IPS DF 4.7 (cell line): ENCODE measurements around the gene HABP4.

Experiments used
- DNase-seq: peaks from one replicate; pipeline ENCODE4 v3.0.0-alpha.2; 2013; ENCODE audit warnings: low spot score; ENCODE audit errors: extremely low read depth

The HABP4 gene

GRCh38 chr9:96449845-96450612 lies at the start of gene HABP4:
HABP4 (plus strand) TSS chr9:96450169; CDS start chr9:96450280, 111 bp downstream.
- DNase-seq, result no peak

DNA sequence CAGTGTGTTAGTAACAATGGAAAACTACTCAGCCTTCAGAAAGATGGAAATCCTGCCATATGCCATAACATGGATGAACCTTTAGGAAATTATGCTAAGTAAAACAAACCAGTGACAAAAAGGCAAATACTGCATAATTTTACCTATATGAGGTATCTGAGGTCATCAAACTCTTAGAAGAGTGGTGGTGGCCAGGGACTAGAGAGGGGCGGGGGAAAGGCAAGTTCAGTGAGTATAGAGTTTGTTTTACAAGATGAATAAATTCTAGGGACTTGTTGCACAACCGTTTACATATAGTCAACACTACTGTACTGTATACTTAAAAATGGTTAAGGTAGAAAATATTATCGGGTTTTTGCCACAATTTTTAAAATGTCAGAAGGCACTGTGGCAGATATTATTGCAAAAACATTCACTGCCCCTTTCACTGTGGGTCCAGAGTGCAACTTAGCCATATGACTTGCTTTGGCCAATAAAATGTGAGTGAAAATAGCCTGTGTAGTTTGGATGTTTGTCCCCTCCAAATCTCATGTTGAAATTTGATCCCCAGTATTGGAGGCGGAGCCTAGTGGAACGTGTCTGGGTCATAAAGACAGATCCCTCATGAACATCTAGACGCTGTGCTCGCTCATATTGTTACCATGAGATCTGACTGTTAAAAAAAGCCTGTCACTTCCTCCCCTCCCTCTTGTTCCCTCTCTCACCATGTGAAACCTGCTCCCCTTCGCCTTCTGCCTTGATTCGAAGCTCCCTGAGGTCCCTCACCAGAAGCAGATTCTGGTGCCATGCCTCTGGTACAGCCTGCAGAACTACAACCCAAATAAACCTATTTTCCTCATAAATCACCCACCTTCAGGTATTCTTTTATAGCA lies 41.3 kb upstream of the HABP4 start:
- no peak for DNase-seq

- no peak for DNase-seq
Observed at GRCh38 chr9:96411129-96411838, 38.7 kb upstream of the HABP4 start.

- DNase-seq, result no peak
Observed at GRCh38 chr9:96412174-96412913, 37.6 kb upstream of the HABP4 start.

GRCh38 chr9:96413302-96414221 lies 36.4 kb upstream of the HABP4 start:
- DNase-seq, result no peak

DNA sequence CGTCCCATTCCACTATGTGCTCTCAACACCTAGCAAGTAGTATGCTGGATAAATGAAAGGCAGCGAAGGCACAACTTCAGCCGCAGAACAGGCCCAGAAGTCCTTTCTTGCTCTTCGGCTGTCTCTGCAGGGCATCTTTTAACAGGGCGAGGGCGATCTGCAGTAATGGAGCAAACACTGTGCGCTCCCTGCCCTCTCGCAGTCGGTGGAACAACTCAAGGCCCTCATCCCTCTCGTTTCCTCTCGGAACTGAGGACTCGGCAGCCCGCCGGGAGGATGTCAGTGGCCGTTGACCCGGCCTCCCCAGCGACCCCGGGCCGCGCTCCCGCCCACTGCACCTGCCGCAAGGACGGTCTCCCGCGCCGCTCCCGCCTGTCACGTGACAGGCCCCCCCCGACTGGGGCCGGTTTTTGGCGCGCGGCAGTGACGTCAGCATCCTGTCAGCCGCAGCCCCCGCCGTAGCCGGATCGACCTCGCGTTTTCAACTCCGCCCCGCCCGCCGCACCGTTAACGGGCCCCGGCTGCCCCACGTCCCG lies 32.9 kb upstream of the HABP4 start:
- DNase-seq, result no peak

- DNase-seq, result no peak
Observed at GRCh38 chr9:96417661-96418082, 32.3 kb upstream of the HABP4 start.

GRCh38 chr9:96418083-96418919 lies 31.7 kb upstream of the HABP4 start, which contains the start of gene ZNF367:
ZNF367 (minus strand) TSS chr9:96418370; CDS start chr9:96418032, 338 bp downstream.
- DNase-seq, result no peak

- DNase-seq, result no peak
Observed at GRCh38 chr9:96418920-96419690, 30.9 kb upstream of the HABP4 start.

DNA sequence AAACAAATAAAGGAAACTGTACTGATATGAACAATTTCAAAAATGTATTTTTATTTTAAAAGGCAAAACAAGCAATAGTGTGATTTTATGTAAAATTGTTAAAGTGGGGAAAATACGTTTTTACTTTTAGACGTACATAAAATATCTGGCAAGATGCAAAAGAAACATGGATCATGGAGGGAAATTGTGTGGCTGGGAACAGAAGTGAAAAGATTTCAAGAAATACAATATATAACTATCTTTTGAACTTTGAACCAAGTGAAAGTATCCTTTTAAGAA lies 30.3 kb upstream of the HABP4 start:
- DNase-seq, result no peak

DNA sequence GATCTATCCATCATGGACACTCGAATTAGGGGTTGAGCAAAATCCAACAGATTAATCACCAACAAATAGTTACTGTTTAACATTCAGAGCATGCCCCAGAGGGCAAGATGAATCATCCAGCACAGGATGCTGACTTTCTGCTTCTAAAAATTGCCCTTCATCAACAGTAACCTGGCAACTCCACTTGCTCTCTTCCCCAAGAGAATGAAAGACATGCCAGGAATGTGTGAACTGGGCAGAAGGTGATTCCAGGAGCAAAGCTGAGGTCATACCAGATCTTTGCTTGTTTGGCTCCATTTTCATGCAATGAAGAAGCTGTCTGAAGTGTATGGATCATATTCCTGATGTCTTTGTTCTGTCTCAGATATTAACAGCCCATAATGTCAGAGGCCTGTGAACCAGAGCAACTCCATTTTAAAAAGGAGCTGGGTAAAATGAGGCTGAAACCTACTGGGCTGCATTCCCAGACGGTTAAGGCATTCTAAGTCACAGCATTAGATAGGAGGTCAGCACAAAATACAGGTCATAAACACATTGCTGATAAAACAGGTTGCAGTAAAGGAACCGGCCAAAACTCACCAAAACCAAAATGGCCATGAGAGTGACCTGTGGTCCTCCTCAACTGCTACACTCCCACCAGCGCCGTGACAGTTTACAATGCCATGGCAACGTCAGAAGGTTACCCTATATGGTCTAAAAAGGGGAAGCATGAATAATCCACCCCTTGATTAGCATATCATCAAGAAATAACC lies 29.3 kb upstream of the HABP4 start:
- no peak for DNase-seq

DNA sequence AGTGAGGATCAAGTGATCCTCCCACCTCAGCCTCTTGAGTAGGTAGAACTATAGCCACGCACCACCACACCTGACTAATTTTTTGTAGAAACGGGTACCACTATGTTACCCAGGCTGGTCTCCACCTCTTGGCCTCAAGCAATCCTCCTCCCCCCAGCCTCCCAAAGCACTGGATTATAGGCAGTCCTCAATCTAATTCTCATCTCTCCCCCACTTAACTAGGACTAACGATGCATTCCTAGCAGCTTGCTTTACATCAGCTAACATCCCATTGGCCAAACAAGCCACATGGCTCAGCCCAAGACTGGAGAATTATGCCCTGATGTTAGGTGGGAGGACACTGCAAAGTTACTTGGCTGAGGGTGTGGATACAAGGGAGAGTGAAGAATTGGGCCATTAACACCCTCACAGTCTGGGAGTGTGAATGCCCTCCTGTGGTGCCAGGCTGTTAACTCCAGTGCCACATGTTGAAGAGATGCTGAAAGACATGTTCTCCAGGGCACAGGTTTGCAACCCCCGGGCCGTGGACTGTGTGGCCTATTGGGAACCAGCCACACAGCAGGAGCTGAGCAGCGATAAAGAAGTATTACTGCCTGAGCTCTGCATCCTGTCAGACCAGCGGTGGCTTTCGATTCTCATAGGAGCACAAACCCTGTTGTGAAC lies 26.5 kb upstream of the HABP4 start:
- DNase-seq, result no peak

GRCh38 chr9:96423985-96424336 lies 26.0 kb upstream of the HABP4 start:
- no peak for DNase-seq

DNA sequence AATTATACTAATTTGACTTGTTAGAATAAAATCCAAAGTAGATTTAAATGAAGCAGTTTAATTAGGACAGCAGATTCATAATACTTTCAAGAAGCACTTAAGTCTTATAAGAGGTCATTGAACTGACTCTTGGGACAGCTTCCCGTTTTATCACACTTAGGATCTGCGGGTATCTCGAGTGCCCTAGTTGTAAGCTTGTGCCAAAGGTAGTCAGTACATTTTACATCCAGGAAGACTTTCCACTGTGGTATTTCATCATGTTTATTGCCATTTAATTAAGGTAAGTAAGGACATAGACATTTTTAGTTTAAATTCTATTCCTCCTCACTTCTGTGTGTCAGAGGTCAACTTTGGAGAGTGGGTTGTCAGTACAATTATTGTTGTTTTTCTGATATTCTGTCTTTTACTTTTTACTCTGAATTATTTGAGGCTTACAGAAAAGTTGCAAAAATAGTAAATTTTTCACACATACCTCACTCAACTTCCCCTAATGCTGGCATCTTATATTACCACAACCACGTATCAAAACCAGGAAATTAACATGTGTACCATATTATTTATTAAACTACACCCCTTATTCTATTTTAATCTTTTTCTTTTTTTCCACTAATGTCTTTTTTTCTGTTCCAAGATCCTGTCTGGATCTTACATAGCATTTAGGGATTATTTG lies 24.3 kb upstream of the HABP4 start:
- no peak for DNase-seq

- DNase-seq, result no peak
Observed at GRCh38 chr9:96429732-96430131, 20.2 kb upstream of the HABP4 start.

- DNase-seq, result no peak
Observed at GRCh38 chr9:96430377-96430776, 19.6 kb upstream of the HABP4 start.

- no peak for DNase-seq
Observed at GRCh38 chr9:96435345-96435744, 14.6 kb upstream of the HABP4 start.
